HCT116 (cell line): ENCODE measurements around the gene OCRL. TPM values are rescaled to one million over a fixed set of nuclear protein-coding genes. Genes with fewer than 3 reads are reported as not detected.

ENCODE experiments used
- ATAC-seq: fragments of 200-7000 bp; cut with Tn5 transposase; 2 replicates; pipeline ENCODE4 v1.9.1; 2020; ENCODE audit warnings: mild to moderate bottlenecking, moderate library complexity
- BruUV-seq: library from RNA; stranded (reverse); fragments of 400-500 nt; replicated peaks from 2 replicates; lab custom pipeline; 2021; lab: Mats Ljungman, UMichigan
- CTCF ChIA-PET: fragments of 300-600 bp; sonication (Branson Sonifier 250); formaldehyde crosslinking; loops from one replicate; lab custom pipeline; 2021; ENCODE audit warnings: antibody characterized with exemption; lab: Charles Lee
- POLR2A ChIA-PET: fragments of 300-600, 350-600 bp; sonication (Branson Sonifier 250); formaldehyde crosslinking; loops from one replicate; lab custom pipeline; 2021; ENCODE audit warnings: antibody characterized with exemption; lab: Charles Lee
- RAD21 ChIA-PET, 2 experiments: fragments of 300-600 bp; sonication (Branson Sonifier 250); formaldehyde crosslinking; loops; one replicate each; lab custom pipeline; 2023; ENCODE audit warnings: low total read pairs in 2 of 2; ENCODE audit not compliant: uncharacterized antibody in 2 of 2, unreplicated experiment in 2 of 2, low non-redundant PET in 1 of 2; lab: Charles Lee
- DNase-seq: peaks from one replicate; pipeline ENCODE4 v3.0.0-alpha.2; 2010; ENCODE audit warnings: low read depth, low spot score
- H2AFZ ChIP-seq: fragments of 200-600 bp; shearing (Covaris generic), sonication (generic); 2 replicates; pipeline ENCODE4 v1.6.1; 2017; ENCODE audit warnings: low read depth, mixed run types, mixed read lengths, antibody characterized with exemption, low read length; ENCODE audit not compliant: poor library complexity, severe bottlenecking
- H3K27ac ChIP-seq: 2 replicates; pipeline ENCODE4 v1.5.1; 2012; ENCODE audit warnings: low read depth, low read length
- H3K27me3 ChIP-seq: fragments of 200-600 bp; sonication (generic); 2 replicates; pipeline ENCODE4 v1.6.1; 2016; ENCODE audit warnings: mixed run types, low read length, mixed read lengths; ENCODE audit not compliant: insufficient read depth
- H3K36me3 ChIP-seq, 2 experiments: fragments of 200-500 bp in 1 of 2; fragments of 200-600 bp in 1 of 2; sonication (Bioruptor generic) in 1 of 2; sonication (generic) in 1 of 2; 2 replicates each; pipeline versions ENCODE4 v1.5.1 to v1.6.1; 2014 to 2016; ENCODE audit warnings: low read length in 2 of 2, inconsistent platforms in 1 of 2, mixed read lengths in 1 of 2, mixed run types in 1 of 2; ENCODE audit not compliant: insufficient read depth in 2 of 2, control insufficient read depth in 1 of 2
- H3K4me1 ChIP-seq, 2 experiments: fragments of 200-600 bp in 1 of 2; sonication (generic) in 1 of 2; 2 replicates each; pipeline versions ENCODE4 v1.5.1 to v1.6.1; 2012 to 2017; ENCODE audit warnings: low read length in 2 of 2, inconsistent platforms in 1 of 2, mild to moderate bottlenecking in 1 of 2, mixed read lengths in 1 of 2, mixed run types in 1 of 2, moderate library complexity in 1 of 2; ENCODE audit not compliant: insufficient read depth in 2 of 2, control insufficient read depth in 1 of 2
- H3K4me2 ChIP-seq: fragments of 200-600 bp; sonication (generic); 2 replicates; pipeline ENCODE4 v1.6.1; 2017; ENCODE audit warnings: mixed run types, low read length, mixed read lengths
- H3K4me3 ChIP-seq, 2 experiments: fragments of 200-600 bp in 1 of 2; sonication (generic) in 1 of 2; replicated peaks in 1 of 2; 2 replicates each; pipeline ENCODE4 v1.5.1; 2011 to 2016; ENCODE audit warnings: low read length in 2 of 2, control low read depth in 1 of 2, low read depth in 1 of 2, mild to moderate bottlenecking in 1 of 2, mixed read lengths in 1 of 2, mixed run types in 1 of 2
- H3K79me2 ChIP-seq: fragments of 200-600 bp; sonication (generic); 2 replicates; pipeline ENCODE4 v1.6.1; 2017; ENCODE audit warnings: mild to moderate bottlenecking, mixed run types, low read length, moderate library complexity, mixed read lengths; ENCODE audit not compliant: insufficient read depth
- H3K9ac ChIP-seq: fragments of 200-600 bp; sonication (generic); 2 replicates; pipeline ENCODE4 v1.6.1; 2016; ENCODE audit warnings: low read length, mixed read lengths
- H3K9me2 ChIP-seq: fragments of 200-600 bp; sonication (generic), shearing (Covaris generic); 2 replicates; pipeline ENCODE4 v1.6.1; 2017; ENCODE audit warnings: mixed run types, mild to moderate bottlenecking, moderate library complexity; ENCODE audit not compliant: insufficient read depth
- H3K9me3 ChIP-seq, 2 experiments: fragments of 200-500 bp in 1 of 2; fragments of 200-600 bp in 1 of 2; sonication (Bioruptor generic) in 1 of 2; sonication (generic) in 1 of 2; 2 replicates each; pipeline ENCODE4 v1.6.1; 2014 to 2017; ENCODE audit warnings: low read length in 2 of 2, mixed read lengths in 2 of 2, inconsistent platforms in 1 of 2, low read depth in 1 of 2, mild to moderate bottlenecking in 1 of 2, mixed run types in 1 of 2, moderate library complexity in 1 of 2; ENCODE audit not compliant: control insufficient read depth in 1 of 2, insufficient read depth in 1 of 2
- H4K20me1 ChIP-seq: fragments of 200-600 bp; sonication (generic), shearing (Covaris generic); 2 replicates; pipeline ENCODE4 v1.6.1; 2017; ENCODE audit warnings: mixed run types, mild to moderate bottlenecking, moderate library complexity; ENCODE audit not compliant: insufficient read depth
- CBX3 ChIP-seq: IDR thresholded peaks from 2 replicates; pipeline ENCODE4 v1.6.1; 2012; ENCODE audit warnings: low read depth
- ELF1 ChIP-seq: IDR thresholded peaks from 2 replicates; pipeline ENCODE4 v1.6.1; 2012; ENCODE audit warnings: low read depth, borderline replicate concordance
- EZH2phosphoT487 ChIP-seq: fragments of 200-600 bp; IDR thresholded peaks from 2 replicates; pipeline ENCODE4 v1.6.1; 2018; ENCODE audit warnings: antibody characterized with exemption, borderline replicate concordance
- FOSL1 ChIP-seq: IDR thresholded peaks from 2 replicates; pipeline ENCODE4 v1.6.1; 2012; ENCODE audit warnings: low read depth
- JUND ChIP-seq: IDR thresholded peaks from 2 replicates; pipeline ENCODE4 v1.6.1; 2012
- MAX ChIP-seq: IDR thresholded peaks from 2 replicates; pipeline ENCODE4 v1.6.1; 2012
- POLR2AphosphoS5 ChIP-seq: IDR thresholded peaks from 2 replicates; pipeline ENCODE4 v1.6.1; 2011; ENCODE audit warnings: mild to moderate bottlenecking, low read depth, low read length, moderate library complexity
- ZBTB33 ChIP-seq: IDR thresholded peaks from 2 replicates; pipeline ENCODE4 v1.6.1; 2011; ENCODE audit warnings: mild to moderate bottlenecking, low read length, moderate library complexity; ENCODE audit not compliant: insufficient replicate concordance; ENCODE audit errors: extremely low read depth
- intact Hi-C: fragments of 100-400 bp; cut with micrococcal nuclease; formaldehyde crosslinking; loops from 2 replicates; pipeline ENCODE4 v1.10.0; 2022
- total RNA-seq: library from RNA; stranded (reverse); gene quantifications from one replicate; pipeline ENCODE4 v1.2.1, GENCODE V29; 2021; ENCODE audit not compliant: unreplicated experiment
- TF ChIP-seq, protein P1 (sequence below), 3 experiments: fragments of 200-600 bp in 1 of 3; sonication (generic) in 1 of 3; IDR thresholded peaks in 2 of 3; conservative IDR thresholded peaks in 1 of 3; 2 replicates each; pipeline ENCODE4 v1.5.1; 2012 to 2017; ENCODE audit warnings: low read depth in 2 of 3, low read length in 2 of 3, antibody characterized with exemption in 1 of 3, borderline replicate concordance in 1 of 3, control low read depth in 1 of 3, mild to moderate bottlenecking in 1 of 3, mixed read lengths in 1 of 3, mixed run types in 1 of 3, moderate library complexity in 1 of 3; ENCODE audit not compliant: insufficient read depth in 1 of 3

OCRL gene
- total RNA-seq, 1 experiment from 2014 or later: 19.8 TPM

DNA sequence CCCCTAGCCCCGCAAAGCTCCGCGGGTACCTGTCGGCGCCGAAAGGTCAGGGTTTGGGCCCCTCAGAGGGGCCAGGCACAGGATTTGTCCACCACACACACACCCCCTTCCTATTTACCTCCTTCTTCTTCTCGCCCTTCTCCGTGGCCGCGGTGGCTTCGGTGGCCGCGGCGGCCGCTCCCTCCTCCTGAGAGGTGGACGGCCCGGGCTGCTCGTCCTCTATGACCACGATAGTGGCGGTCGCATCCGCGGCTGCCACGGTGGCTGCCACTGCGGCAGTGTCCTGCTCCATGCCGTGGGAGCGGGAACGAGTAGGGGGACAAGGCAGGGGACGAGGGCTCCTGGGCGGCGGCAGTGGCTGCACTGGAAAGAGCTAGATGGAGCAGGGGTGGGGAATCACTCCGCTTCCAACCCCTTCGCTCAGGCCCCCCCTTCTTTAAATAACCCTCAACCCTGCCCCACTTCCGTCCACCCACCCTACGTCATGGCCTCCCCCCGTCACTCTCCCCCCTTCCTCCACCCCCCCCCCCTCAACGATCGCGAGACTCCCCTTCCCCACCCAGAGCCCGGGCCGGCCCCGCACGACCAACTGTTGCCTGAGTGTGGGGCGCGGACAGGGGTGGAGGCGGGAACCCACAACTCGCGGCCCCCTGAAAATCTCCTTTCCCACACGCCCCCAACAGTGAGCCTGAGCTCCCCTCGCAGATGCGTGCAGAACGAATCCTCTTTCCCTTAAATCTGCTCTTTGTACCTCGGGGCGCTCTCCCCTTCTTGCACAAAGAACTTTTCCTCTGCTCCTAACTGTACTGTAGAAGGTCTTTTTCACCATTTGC lies 16.8 kb upstream of the OCRL start, which contains the start of gene SMARCA1:
TSS of gene SMARCA1 (minus strand) at position 412 of the 833 bp plus-strand sequence. CDS start at position 292, 120 bp downstream.
- Histone ChIP-seq H2AFZ (no peak within 1 kb of the TSS), H3K79me2 (peaks cover 17% of the 10 kb centered on the region), H3K4me1 (peaks cover 5 to 7% of the 10 kb centered on the region in 2 experiments; a peak in 3 of 4 replicates), H3K9me3 (no peaks in the 10 kb centered on the region), H3K4me3 (peak within 1 kb of the TSS; percentile 65 to 76), H3K4me2 (peak within 1 kb of the TSS; percentile 80), H3K9ac (peak within 1 kb of the TSS; percentile 72), H3K36me3 (no peaks in the 10 kb centered on the region), H3K27me3 (no peaks in the 10 kb centered on the region), H3K27ac (peak within 1 kb of the TSS; percentile 64), H3K9me2 (no peaks in the 10 kb centered on the region), H4K20me1 (no peaks in the 10 kb centered on the region)
- ChIA-PET POLR2A (no interaction called here), CTCF (no interaction called here), RAD21 (no interaction called here)
- intact Hi-C loops: no loop called here
- BruUV-seq: TSS peak; percentile 46
- no peak for TF ChIP-seq FOSL1
- no peak for TF ChIP-seq JUND
- TF ChIP-seq POLR2AphosphoS5: peak; percentile 50
- ATAC-seq (peak; percentile 65), DNase-seq (peak; percentile 16)

GRCh38 chrX:129524250-129524850 lies 15.7 kb upstream of the OCRL start:
- Histone ChIP-seq H3K9ac (no peak overlapping the region), H3K27me3 (no peaks in the 10 kb centered on the region), H3K9me3 (no peaks in the 10 kb centered on the region), H3K4me2 (no peak overlapping the region), H3K4me1 (peaks cover 5 to 7% of the 10 kb centered on the region in 2 experiments; a peak in 3 of 4 replicates), H3K4me3 (peak overlapping the region in 1 of 2 experiments; percentile 76; a peak in 1 of 4 replicates), H2AFZ (no peak overlapping the region), H3K36me3 (no peaks in the 10 kb centered on the region), H4K20me1 (no peaks in the 10 kb centered on the region), H3K9me2 (no peaks in the 10 kb centered on the region), H3K27ac (no peak overlapping the region), H3K79me2 (peaks cover 14% of the 10 kb centered on the region)
- intact Hi-C loops: no loop called here
- no TSS peak for BruUV-seq
- POLR2A ChIA-PET: no interaction called here
- RAD21 ChIA-PET: no interaction called here
- ATAC-seq (no peak), DNase-seq (no peak)
- TF ChIP-seq, protein P1, sequence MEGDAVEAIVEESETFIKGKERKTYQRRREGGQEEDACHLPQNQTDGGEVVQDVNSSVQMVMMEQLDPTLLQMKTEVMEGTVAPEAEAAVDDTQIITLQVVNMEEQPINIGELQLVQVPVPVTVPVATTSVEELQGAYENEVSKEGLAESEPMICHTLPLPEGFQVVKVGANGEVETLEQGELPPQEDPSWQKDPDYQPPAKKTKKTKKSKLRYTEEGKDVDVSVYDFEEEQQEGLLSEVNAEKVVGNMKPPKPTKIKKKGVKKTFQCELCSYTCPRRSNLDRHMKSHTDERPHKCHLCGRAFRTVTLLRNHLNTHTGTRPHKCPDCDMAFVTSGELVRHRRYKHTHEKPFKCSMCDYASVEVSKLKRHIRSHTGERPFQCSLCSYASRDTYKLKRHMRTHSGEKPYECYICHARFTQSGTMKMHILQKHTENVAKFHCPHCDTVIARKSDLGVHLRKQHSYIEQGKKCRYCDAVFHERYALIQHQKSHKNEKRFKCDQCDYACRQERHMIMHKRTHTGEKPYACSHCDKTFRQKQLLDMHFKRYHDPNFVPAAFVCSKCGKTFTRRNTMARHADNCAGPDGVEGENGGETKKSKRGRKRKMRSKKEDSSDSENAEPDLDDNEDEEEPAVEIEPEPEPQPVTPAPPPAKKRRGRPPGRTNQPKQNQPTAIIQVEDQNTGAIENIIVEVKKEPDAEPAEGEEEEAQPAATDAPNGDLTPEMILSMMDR (IDR thresholded peaks at IDR 0.05 in 2 of 3, conservative IDR thresholded peaks at IDR 0.05 in 1 of 3; ENCODE audit: borderline replicate concordance in 1 of 3, insufficient read depth in 1 of 3, low read depth in 2 of 3, low read length in 2 of 3): no peak
- TF ChIP-seq ELF1: no peak
- no peak for TF ChIP-seq ZBTB33
- no peak for TF ChIP-seq CBX3
- no peak for TF ChIP-seq MAX
- no peak for TF ChIP-seq EZH2phosphoT487
- CTCF ChIA-PET: no interaction called here
